Measurements from ENCODE around the gene PDS5A.
A peak's percentile ranks its signal among the peaks of the same experiment; 100 is the strongest.
"Not testable (repeated sequence)": the region's sequence is repeated elsewhere in the genome, so short reads cannot be mapped to it uniquely, and the experiment has no call there.

The PDS5A gene, protein sequence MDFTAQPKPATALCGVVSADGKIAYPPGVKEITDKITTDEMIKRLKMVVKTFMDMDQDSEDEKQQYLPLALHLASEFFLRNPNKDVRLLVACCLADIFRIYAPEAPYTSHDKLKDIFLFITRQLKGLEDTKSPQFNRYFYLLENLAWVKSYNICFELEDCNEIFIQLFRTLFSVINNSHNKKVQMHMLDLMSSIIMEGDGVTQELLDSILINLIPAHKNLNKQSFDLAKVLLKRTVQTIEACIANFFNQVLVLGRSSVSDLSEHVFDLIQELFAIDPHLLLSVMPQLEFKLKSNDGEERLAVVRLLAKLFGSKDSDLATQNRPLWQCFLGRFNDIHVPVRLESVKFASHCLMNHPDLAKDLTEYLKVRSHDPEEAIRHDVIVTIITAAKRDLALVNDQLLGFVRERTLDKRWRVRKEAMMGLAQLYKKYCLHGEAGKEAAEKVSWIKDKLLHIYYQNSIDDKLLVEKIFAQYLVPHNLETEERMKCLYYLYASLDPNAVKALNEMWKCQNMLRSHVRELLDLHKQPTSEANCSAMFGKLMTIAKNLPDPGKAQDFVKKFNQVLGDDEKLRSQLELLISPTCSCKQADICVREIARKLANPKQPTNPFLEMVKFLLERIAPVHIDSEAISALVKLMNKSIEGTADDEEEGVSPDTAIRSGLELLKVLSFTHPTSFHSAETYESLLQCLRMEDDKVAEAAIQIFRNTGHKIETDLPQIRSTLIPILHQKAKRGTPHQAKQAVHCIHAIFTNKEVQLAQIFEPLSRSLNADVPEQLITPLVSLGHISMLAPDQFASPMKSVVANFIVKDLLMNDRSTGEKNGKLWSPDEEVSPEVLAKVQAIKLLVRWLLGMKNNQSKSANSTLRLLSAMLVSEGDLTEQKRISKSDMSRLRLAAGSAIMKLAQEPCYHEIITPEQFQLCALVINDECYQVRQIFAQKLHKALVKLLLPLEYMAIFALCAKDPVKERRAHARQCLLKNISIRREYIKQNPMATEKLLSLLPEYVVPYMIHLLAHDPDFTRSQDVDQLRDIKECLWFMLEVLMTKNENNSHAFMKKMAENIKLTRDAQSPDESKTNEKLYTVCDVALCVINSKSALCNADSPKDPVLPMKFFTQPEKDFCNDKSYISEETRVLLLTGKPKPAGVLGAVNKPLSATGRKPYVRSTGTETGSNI (N-terminal part only)

DNA sequence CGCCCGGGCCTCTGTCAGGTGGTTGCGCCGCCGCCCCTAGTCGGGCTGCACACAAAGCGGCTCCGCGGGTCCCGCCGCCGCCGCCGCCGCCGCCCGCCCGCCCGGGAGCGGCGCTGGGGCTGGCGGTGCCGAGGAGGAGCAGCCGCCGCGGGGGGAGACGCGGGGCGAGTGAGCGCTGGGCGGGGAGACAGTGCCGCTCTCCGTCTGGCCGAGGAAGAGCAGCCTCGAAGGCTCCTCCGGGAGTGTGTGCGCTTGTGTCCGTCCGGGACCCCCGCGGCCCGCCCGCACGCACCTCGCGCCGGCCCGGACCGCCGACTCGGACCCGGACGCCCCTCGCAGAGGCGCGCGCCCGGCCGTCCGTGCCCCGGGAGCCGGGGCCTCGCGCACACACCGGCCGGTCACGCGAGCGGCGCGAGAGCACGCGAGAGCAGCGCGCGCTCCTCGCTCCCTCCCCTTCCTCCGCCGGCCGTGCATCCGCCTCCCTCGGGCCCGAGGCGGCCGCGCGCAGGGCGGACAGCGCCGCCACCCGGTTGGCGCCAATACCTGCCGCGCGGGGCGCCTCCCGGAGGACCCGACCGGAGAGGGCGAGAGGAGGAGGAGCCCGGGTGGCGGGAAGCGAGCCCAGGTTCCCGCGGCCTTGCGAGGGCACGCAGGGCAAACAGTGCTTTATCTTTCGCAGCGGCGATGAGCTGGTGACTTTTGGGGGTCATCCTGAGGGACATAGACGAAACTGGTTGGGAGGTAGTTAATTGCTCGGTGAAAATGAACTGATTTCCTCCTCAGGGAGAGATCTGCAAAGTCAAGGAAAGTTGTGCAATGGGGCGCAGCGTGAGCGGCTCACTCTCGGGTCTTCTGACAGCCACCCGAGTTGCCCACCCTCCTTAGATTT, at the start of gene PDS5A:
PDS5A (minus strand) TSS at position 423 of the 889 bp plus-strand sequence. CDS start 1,334 bp downstream, outside the sequence.
- DNase-seq (ENCODE audit: low read depth in 2 of 3, low spot score in 2 of 3): peak; percentile 77 to 93 (median 79)

DNA sequence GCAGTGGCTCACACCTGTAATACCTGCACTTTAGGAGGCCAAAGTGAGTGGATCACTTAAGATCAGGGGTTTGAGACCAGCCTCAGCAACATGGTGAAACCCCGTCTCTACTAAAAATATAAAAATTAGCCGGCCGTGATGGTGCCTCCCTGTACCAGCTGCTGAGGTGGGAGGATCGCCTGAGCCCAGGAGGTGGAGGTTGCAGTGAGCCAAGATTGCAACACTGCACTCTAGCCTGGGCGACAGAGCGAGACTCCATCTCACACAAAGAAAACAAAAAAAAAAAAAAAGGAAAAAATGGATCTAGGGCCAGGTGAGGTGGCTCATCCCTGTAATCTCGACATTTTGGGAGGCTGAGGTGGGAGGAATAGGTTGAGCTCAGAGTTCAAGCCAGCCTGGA, 46.3 kb upstream of the PDS5A start:
- not testable (repeated sequence) for DNase-seq (ENCODE audit: low read depth in 2 of 3, low spot score in 2 of 3)

DNA sequence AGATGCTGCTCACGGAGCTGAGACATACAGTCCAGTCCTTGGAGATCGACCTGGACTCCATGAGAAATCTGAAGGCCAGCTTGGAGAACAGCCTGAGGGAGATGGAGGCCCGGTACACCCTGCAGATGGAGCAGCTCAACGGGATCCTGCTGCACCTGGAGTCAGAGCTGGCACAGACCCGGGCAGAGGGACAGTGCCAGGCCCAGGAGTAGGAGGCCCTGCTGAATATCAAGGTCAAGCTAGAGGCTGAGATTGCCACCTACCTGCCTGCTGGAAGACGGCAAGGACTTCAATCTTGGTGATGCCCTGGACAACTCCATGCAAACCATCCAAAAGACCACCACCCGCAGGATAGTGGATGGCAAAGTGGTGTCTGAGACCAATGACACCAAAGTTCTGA, 43.4 kb upstream of the PDS5A start:
- DNase-seq (ENCODE audit: low read depth in 2 of 3, low spot score in 2 of 3): not testable (repeated sequence)

DNA sequence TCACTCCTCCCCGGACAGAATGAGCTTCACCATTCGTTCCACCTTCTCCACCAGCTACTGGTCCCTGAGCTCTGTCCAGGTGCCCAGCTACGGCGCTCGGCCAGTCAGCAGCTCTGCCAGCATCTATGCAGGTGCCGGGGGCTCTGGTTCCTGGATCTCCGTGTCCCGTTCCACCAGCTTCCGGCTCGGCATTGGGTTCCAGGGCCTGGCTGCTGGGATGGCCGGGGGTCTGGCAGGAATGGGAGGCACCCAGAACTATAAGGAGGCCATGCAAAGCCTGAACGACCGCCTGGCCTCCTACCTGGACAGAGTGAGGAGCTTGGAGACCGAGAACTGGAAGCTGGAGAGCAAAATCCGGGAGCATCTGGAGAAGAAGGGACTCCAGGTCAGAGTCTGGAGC, 42.5 kb upstream of the PDS5A start:
- no peak for DNase-seq (ENCODE audit: low read depth in 2 of 3, low spot score in 2 of 3)

DNA sequence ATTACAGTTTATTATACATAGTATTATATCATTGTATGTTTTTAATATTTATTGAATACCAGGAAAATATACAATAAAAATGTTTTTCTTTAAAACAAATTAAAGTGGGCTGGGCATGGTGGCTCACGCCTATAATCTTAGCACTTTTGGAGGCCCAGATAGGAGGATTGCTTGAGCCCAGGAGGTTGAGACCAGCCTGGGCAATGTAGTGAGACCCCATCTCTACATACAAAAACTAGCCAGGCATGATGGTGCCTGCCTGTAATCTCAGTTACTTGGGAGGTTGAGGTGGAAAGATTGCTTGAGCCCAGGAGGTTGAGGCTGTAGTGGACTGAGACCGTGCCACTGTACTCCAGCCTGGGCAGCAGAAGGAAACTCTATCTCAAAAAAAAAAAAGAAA, 38.3 kb upstream of the PDS5A start:
- no peak for DNase-seq (ENCODE audit: low read depth in 2 of 3, low spot score in 2 of 3)

DNA sequence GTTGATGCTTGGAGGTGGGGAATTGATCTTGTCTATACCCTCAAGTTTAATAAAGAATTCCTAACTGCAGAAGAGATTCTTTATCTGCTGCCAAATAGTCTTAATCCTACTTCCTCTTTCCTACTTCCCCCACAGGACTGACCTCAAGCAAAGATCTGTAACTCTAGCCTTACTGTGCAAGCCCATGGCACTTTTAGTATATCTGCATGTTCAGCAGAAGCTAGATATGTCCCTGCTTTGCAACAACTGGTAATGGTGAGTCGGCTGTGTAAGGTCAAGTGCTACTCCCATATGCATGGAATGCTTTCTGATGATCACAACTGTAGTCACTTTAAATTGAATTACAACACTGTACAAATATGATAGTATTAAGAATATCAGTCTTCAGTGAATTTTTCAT, 26.3 kb upstream of the PDS5A start:
- DNase-seq (ENCODE audit: low read depth in 2 of 3, low spot score in 2 of 3): no peak

DNA sequence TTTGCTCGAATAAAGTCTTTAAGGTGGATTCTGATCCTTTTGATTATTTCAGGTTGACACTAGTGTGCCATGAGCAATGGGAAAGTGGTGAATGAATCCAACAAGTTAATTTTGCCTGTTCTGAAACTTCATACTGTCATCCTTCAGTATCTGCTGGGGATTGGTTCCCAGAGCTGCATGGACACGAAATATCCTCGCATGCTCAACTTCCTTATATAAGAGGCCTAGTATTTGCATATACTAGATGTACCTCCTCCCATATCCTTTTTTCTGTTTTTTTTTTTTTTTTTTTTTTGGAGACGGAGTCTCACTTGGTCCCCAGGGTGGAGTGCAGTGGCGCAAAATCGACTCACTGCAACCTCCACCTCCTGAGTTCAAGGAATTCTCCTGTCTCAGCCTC, 23.0 kb upstream of the PDS5A start:
- DNase-seq (ENCODE audit: low read depth in 2 of 3, low spot score in 2 of 3): no peak

DNA sequence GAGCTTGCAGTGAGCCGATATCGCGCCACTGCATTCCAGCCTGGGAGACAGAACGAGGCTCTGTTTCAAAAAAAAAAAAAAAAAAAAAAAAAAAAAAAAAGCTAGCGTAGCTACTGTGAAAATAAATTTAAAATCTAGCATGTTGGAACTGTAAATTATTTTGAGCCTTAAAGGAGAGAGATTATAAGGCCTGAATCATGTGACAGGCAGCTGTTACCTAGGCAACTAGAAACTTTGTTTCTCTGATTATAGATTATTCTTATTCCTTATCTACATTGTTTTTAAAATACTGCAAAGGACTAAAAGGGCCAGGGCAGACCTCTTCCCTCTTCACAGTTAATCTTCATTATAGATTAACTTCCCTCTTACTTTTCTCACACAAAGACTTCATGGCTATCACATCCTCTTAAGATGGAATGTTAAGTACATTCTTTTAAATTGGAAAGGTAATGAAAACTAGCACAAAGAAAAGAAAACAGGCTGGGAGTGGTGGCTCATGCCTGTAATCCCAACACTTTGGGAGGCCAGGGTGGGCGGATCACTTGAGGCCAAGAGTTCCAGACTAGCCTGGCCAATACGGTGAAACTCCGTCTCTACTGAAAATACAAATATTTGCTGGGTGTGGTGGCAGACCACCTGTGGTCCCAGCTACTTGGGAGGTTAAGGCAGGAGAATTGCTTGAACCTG, 21.1 kb upstream of the PDS5A start:
- DNase-seq (ENCODE audit: low read depth in 2 of 3, low spot score in 2 of 3): no peak

DNA sequence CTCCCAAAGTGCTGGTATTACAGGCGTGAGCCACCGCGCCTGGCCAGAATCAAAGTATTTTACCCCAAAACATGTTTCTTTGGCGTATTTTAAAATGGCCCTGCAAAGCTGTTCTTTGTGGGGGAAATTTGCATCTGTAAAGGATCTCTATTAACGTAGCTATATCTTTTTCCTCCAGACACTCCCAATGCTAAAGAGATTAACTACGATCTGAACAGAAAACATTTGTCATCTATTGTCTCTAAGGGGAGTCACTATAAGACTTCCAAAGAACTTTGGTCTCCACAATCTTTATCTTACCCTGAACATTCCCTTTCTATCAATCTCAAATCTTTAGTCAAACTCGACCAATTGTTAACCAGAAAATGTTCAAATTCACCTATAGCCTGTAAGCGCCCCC, 19.1 kb upstream of the PDS5A start:
- no peak for DNase-seq (ENCODE audit: low read depth in 2 of 3, low spot score in 2 of 3)

DNA sequence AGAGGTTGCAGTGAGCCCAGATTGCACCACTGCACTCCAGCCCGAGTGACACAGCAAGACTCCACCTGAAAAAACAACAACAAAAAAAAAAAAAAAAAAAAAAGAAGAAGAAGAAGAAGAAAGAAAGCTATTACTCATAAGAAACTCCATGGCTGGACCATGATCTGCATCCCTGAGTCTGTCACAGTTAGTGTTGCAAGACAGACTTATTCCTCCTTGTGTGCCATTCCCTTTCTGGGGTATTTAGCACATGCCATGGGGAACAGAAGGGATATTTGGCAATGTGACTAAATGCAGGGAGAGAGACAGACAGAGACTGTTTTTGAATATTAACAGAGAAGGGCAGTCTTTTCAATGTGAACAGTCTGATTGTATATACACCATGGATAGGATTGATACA, 16.7 kb upstream of the PDS5A start:
- no peak for DNase-seq (ENCODE audit: low read depth in 2 of 3, low spot score in 2 of 3)

DNA sequence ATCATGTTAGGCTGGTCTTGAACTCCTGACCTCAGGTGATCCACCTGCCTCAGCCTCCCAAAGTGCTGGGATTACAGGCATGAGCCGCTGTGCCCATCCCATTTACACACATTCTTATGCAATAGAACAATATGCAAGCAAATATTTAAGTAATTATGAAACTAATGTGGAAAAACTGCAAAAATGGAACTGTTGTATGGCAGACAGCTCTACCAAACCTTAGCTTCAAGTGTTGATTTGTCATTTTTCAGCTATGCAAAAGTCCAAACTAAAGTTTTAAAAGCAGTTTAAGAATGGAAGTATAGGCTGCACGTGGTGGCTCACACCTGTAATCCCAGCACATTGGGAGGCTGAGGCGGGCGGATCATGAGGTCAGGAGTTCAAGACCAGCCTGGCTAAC, 11.7 kb upstream of the PDS5A start:
- not testable (repeated sequence) for DNase-seq (ENCODE audit: low read depth in 2 of 3, low spot score in 2 of 3)

DNA sequence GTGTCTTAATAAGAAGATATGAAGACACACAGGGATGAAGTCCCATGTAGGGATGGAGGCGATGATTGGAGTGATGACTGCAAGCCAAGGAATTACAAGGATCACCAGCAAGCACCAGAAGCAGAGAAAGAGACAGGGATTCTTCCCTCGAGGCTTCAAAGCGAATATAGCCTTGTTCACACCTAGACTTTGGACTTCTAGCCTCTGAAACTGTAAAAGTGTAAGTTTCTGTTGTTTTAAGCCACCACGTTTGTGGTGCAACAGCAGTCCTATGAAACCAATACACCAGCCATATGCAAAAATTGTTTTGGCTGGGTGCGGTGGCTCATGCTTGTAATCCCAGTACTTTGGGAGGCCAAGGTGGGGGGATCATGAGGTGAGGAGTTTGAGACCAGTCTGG, 9.8 kb upstream of the PDS5A start:
- DNase-seq (ENCODE audit: low read depth in 2 of 3, low spot score in 2 of 3): no peak

DNA sequence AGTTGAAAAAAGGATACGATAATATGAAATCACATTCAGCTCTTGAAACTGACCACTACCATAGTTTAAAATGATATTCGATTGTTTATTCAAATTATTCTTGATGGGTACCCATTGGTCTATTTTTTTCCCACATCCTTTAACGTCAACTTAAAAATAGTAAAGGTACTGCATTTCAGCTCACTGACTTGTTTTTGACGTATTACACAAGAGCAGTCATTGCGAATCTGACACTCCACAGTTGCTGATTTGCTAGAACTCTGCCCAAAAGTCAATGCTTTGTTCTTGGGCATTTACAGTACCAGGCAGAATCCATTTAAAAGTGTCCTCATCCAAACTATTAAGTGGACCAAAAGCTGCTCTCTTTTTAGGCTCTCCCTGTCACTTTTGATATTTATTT, 1.2 kb upstream of the PDS5A start:
- DNase-seq (ENCODE audit: low read depth in 2 of 3, low spot score in 2 of 3): no peak

DNA sequence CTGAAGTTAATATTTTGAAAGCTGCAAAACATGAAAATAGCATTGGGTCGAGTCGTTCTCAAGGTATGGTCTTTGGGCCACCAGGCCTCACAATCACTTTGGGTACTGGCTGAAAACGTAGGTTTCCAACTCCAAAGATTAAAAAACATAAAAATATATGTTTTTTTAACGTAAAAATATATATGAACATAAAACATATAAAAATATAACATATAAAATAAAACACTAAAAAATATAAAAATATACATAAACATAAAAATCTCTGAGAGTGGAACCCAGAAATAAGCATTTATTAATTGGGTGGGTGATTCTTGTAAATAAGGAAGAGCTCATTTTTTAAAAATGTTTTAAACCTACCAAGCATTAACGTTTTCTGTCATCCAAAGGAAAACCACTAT, 666 bp upstream of the PDS5A start:
- DNase-seq (ENCODE audit: low read depth in 2 of 3, low spot score in 2 of 3): no peak

DNA sequence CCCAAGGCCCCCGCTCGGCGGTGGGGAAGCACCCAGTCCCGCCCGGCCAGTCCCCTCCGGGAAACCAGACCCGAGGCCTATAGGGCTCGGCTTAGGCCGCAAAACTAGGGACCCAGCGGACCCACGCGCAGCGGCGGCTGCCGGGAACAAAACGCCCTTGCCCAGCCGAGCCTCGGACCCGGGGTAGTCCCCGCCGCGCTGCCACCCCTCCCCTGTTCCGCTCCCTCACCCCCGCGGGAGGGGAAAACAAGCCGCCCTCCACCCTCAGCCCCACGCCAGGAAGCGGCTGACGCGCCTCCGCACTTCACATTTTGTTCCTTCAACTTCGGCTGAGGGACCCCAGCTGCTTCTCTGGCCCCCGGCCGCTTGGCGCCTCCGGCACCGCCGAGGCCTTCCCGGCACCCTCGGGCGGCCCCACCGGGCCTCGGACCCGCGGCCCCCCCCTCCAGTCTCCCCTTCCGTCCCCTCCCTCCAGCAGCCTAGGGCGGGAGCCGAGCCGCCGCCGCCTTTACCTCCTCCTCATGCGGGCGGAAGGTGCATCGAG, 694 bp downstream of the PDS5A start:
- peak; percentile 24 to 37 (median 26) for DNase-seq (ENCODE audit: low read depth in 2 of 3, low spot score in 2 of 3)

DNA sequence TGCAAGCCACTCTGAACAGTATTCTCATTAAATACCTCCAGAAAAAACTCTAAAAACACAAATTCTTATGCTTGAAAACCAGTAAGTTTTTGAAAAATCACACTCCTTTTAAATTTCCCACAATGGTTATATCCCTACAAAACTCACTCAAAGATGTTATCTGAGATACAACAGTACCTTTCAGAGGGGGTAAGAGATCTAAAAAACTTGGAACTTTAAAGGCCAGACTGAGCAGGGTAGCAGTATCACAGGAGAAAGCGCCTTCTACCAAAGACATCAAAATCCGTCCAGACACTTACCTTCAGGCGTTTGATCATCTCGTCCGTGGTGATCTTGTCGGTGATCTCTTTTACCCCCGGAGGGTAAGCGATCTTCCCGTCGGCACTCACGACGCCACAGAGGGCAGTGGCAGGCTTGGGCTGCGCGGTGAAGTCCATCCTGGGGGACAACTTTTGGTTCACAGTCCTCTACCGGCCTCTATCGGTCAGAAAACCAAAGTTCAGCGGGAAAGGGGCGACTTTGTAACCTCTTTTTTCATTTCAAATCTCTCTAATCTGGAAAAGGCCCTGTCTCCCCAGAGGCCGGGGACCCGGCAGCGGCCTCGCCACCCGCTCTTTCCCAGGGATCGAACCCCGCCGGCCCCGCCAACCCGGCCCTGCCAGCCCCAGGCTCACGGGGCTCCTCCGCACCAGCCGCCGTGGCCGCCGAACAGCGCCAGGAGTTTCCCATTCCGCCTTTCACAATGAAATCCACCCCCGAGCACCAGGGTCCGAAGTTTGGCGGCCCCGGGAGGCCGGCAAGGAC, 1.4 kb downstream of the PDS5A start:
- DNase-seq (ENCODE audit: low read depth in 2 of 3, low spot score in 2 of 3): peak; percentile 25 to 40 (median 37)

DNA sequence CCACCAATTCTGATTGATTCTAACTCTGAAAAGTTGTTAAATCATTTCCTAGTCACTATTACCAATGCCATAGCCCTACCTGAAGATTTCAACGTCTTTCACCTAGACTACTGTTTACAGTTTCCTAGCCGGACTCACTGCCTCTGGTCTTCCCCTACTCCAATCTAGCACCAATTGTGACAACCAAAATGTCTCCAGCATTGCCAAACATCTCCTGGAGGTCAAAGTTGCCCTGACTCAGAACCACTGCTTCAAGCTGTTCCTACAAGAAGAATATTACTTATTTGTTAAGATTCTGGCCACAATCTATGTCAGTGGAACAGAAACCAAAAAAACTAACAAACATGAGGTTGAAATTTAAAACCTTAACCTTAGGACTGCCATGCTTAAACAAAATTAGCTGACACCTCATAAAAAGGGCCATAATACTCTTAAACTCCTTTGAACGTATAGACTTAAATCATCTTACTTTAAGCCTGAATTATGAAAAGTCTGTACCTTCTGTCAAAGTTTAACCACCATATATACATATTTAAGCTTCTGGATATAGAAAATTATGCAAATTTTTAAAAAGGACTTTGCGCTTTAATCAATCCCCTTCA, 2.1 kb downstream of the PDS5A start:
- no peak for DNase-seq (ENCODE audit: low read depth in 2 of 3, low spot score in 2 of 3)

DNA sequence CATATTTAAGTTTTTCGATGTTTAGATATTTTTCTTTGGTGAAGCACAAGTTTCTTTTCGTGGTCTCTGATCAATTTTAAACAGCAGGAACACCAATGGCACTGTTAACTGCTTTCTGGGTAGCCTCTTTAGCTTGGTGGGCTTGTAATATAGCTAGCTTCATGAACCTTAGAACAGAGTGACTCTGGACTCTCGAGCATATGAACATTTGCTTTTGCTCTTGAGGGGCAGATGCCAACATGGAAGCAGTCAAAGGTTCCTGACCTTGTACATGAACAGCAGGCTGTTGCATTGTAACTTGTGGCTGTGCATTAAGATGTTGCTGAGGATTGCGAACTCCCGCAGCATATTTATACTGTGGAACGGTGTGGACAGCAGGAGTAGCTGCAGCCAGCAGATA, 4.7 kb downstream of the PDS5A start:
- not testable (repeated sequence) for DNase-seq (ENCODE audit: low read depth in 2 of 3, low spot score in 2 of 3)

Measured in activated CD8-positive, alpha-beta memory T cell treated with anti-CD3 and anti-CD28 coated beads for 48 hours (primary cell).